Mesendoderm (in vitro differentiated cells): ENCODE data around the gene ENC1.

Experiments
- DNase-seq: peaks from one replicate; pipeline ENCODE4 v3.0.0; 2013
- H2AK5ac ChIP-seq: 2 replicates; pipeline ENCODE4 v1.6.1; 2013; ENCODE audit warnings: low read length, inconsistent platforms
- H2BK120ac ChIP-seq: 2 replicates; pipeline ENCODE4 v1.6.1; 2013; ENCODE audit warnings: low read depth, mild to moderate bottlenecking, low read length, moderate library complexity, mixed read lengths
- H2BK15ac ChIP-seq: replicated peaks from 2 replicates; pipeline ENCODE4 v1.6.1; 2013; ENCODE audit warnings: low read depth, mild to moderate bottlenecking, moderate library complexity
- H2BK5ac ChIP-seq: 2 replicates; pipeline ENCODE4 v1.6.1; 2013; ENCODE audit warnings: low read length, inconsistent platforms
- H3K18ac ChIP-seq: 2 replicates; pipeline ENCODE4 v1.6.1; 2013; ENCODE audit warnings: mild to moderate bottlenecking, low read length, mixed read lengths
- H3K23ac ChIP-seq: one replicate; pipeline ENCODE4 v1.6.1; 2013; ENCODE audit warnings: low read length
- H3K27ac ChIP-seq: 2 replicates; pipeline ENCODE4 v1.5.1; 2013; ENCODE audit warnings: low read depth, mild to moderate bottlenecking, inconsistent platforms, low read length, moderate library complexity
- H3K27me3 ChIP-seq: 2 replicates; pipeline ENCODE4 v1.6.1; 2013; ENCODE audit warnings: low read length, control low read depth, mild to moderate bottlenecking, inconsistent platforms; ENCODE audit not compliant: insufficient read depth, poor library complexity
- H3K36me3 ChIP-seq: 2 replicates; pipeline ENCODE4 v1.6.1; 2013; ENCODE audit warnings: low read length, inconsistent platforms; ENCODE audit not compliant: control insufficient read depth, insufficient read depth
- H3K4ac ChIP-seq: one replicate; pipeline ENCODE4 v1.6.1; 2013; ENCODE audit warnings: low read depth, mild to moderate bottlenecking, low read length, moderate library complexity
- H3K4me1 ChIP-seq: 2 replicates; pipeline ENCODE4 v1.6.1; 2013; ENCODE audit warnings: low read depth, low read length, inconsistent platforms; ENCODE audit not compliant: control insufficient read depth
- H3K4me2 ChIP-seq: 2 replicates; pipeline ENCODE4 v1.6.1; 2013; ENCODE audit warnings: low read length
- H3K4me3 ChIP-seq: 2 replicates; pipeline ENCODE4 v1.5.1; 2013; ENCODE audit warnings: mild to moderate bottlenecking, low read length
- H3K56ac ChIP-seq: one replicate; pipeline ENCODE4 v1.6.1; 2013; ENCODE audit warnings: low read length
- H3K79me1 ChIP-seq: 2 replicates; pipeline ENCODE4 v1.6.1; 2013; ENCODE audit warnings: low read length, inconsistent platforms
- H3K79me2 ChIP-seq: 2 replicates; pipeline ENCODE4 v1.6.1; 2013; ENCODE audit warnings: mild to moderate bottlenecking, low read length; ENCODE audit not compliant: control insufficient read depth, insufficient read depth
- H3K9ac ChIP-seq: 2 replicates; pipeline ENCODE4 v1.6.1; 2013; ENCODE audit warnings: low read length, inconsistent platforms
- H4K5ac ChIP-seq: one replicate; pipeline ENCODE4 v1.6.1; 2013; ENCODE audit warnings: low read length
- H4K8ac ChIP-seq: one replicate; pipeline ENCODE4 v1.6.1; 2013; ENCODE audit warnings: low read depth, mild to moderate bottlenecking, control low read depth, low read length, moderate library complexity
- WGBS: extraction: QIAGEN DNeasy Blood & Tissue Kit; methylation state at CpG from one replicate; pipeline ENCODE4 v1.1.7; 2013; ENCODE audit warnings: low lambda C conversion rate, missing lambda C conversion rate; ENCODE audit not compliant: insufficient coverage; ENCODE audit errors: extremely low coverage; 5-methylcytosine and 5-hydroxymethylcytosine counted together

The ENC1 gene

DNA sequence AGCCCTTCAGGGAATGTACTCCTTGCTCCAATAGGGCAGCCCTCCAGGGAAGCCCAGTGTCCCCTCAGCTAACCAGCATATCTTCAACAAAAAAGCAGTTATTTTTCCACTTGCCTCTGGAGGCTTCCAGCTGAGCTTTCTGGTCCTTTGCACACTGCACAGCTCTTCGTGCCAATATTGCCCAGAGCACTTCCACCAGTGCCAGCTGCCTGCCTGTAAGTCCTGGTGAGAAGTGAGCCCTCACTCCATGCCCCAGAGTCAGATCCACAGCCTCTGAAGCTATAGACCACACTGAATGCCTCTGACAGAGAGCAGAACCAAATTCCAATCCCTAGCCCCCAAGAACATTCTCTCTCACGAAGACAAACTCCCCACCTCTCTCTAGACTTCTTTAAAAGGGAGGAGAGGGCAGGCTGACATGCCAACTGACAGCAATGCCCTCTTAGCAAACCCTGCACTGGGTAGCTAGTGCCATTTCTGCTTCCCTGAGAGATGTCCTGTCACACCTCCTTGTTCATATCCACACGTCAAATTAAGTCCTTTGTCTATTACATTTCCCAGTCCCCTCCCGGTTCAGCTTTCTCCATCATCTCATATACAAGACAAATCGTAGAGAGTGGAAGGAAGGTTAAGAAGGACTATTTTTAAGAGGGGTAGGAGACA is 31.8 kb upstream of the ENC1 start:
- Histone ChIP-seq H2BK15ac (no peak overlapping the region), H3K4ac (no peak overlapping the region), H3K4me1 (no peaks in the 10 kb centered on the region), H3K9ac (no peak overlapping the region), H3K23ac (no peak overlapping the region), H4K8ac (no peak overlapping the region), H3K36me3 (no peaks in the 10 kb centered on the region), H4K5ac (no peak overlapping the region), H2BK120ac (no peak overlapping the region), H3K27ac (no peak overlapping the region), H3K56ac (no peak overlapping the region), H3K79me1 (no peaks in the 10 kb centered on the region), H3K4me2 (no peak overlapping the region), H3K27me3 (no peaks in the 10 kb centered on the region), H2AK5ac (no peak overlapping the region), H3K4me3 (no peak overlapping the region), H2BK5ac (no peak overlapping the region), H3K18ac (no peak overlapping the region), H3K79me2 (no peaks in the 10 kb centered on the region)
- no CpG with 5 or more reads among the region's 5 CpGs for WGBS
- no peak for DNase-seq

GRCh38 chr5:74670396-74671038 is 30.0 kb upstream of the ENC1 start:
- WGBS: no CpG with 5 or more reads among the region's 11 CpGs
- no peak overlapping the region for H3K4me3 ChIP-seq

GRCh38 chr5:74669821-74670220 is 29.3 kb upstream of the ENC1 start:
- no peaks in the 10 kb centered on the region for H3K36me3 ChIP-seq
- H3K9ac ChIP-seq: no peak overlapping the region
- H3K79me2 ChIP-seq: no peaks in the 10 kb centered on the region
- no peak for DNase-seq
- H3K23ac ChIP-seq: no peak overlapping the region
- H3K27me3 ChIP-seq: no peaks in the 10 kb centered on the region
- H4K5ac ChIP-seq: no peak overlapping the region
- H4K8ac ChIP-seq: no peak overlapping the region
- no CpG with 5 or more reads among the region's 2 CpGs for WGBS
- no peak overlapping the region for H2BK5ac ChIP-seq
- no peak overlapping the region for H2BK15ac ChIP-seq
- no peak overlapping the region for H2AK5ac ChIP-seq
- no peak overlapping the region for H3K56ac ChIP-seq
- H3K4me3 ChIP-seq: no peak overlapping the region
- H3K79me1 ChIP-seq: no peaks in the 10 kb centered on the region
- H3K27ac ChIP-seq: no peak overlapping the region
- no peak overlapping the region for H3K4me2 ChIP-seq
- H3K4ac ChIP-seq: no peak overlapping the region
- H2BK120ac ChIP-seq: no peak overlapping the region
- H3K18ac ChIP-seq: no peak overlapping the region
- H3K4me1 ChIP-seq: no peaks in the 10 kb centered on the region

More at GRCh38 chr5:74670396-74671038, 30.0 kb upstream of the ENC1 start:
- Histone ChIP-seq H3K23ac (no peak overlapping the region), H3K79me1 (no peaks in the 10 kb centered on the region), H3K27me3 (no peaks in the 10 kb centered on the region), H3K56ac (no peak overlapping the region), H3K4ac (no peak overlapping the region), H3K4me2 (no peak overlapping the region), H4K5ac (no peak overlapping the region), H2BK5ac (no peak overlapping the region), H3K9ac (no peak overlapping the region), H2AK5ac (no peak overlapping the region), H2BK120ac (no peak overlapping the region), H3K79me2 (no peaks in the 10 kb centered on the region), H2BK15ac (no peak overlapping the region), H3K4me1 (no peaks in the 10 kb centered on the region), H3K36me3 (no peaks in the 10 kb centered on the region), H3K18ac (no peak overlapping the region), H4K8ac (no peak overlapping the region), H3K27ac (no peak overlapping the region)
- no peak for DNase-seq

GRCh38 chr5:74667396-74667795 is 26.9 kb upstream of the ENC1 start:
- no peak overlapping the region for H3K23ac ChIP-seq
- H3K27ac ChIP-seq: no peak overlapping the region
- H3K4me2 ChIP-seq: no peak overlapping the region
- H3K9ac ChIP-seq: no peak overlapping the region
- H3K4me3 ChIP-seq: no peak overlapping the region
- H4K5ac ChIP-seq: no peak overlapping the region
- no peak overlapping the region for H2BK5ac ChIP-seq
- no peak overlapping the region for H3K4ac ChIP-seq
- H2AK5ac ChIP-seq: no peak overlapping the region
- H3K27me3 ChIP-seq: no peaks in the 10 kb centered on the region
- no peak overlapping the region for H4K8ac ChIP-seq
- H3K79me1 ChIP-seq: no peaks in the 10 kb centered on the region
- H3K4me1 ChIP-seq: no peaks in the 10 kb centered on the region
- DNase-seq: no peak
- no peak overlapping the region for H2BK15ac ChIP-seq
- no peaks in the 10 kb centered on the region for H3K36me3 ChIP-seq
- no peak overlapping the region for H3K18ac ChIP-seq
- no peaks in the 10 kb centered on the region for H3K79me2 ChIP-seq
- H3K56ac ChIP-seq: no peak overlapping the region
- H2BK120ac ChIP-seq: no peak overlapping the region
- no CpG with 5 or more reads among the region's 4 CpGs for WGBS

DNA sequence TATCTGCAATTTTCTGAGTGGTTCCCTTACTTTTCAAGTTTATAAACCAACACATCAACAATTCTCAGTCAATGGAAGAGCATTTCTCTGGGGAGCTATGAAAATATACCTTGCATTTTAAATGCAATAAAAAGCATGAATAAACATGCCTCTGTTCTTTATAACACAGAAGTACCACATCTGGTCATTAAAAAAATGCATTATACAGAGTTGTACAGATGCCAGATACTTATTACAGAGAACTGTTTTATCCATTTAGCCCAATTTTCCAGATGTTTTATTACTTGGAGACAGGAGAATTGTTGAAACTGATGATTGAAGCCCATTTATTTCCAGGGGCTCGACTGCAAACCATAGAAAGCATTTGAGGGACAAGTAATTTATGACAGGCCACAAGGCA is 25.3 kb upstream of the ENC1 start:
- Histone ChIP-seq H2BK15ac (no peak overlapping the region), H3K27ac (no peak overlapping the region), H3K79me2 (no peaks in the 10 kb centered on the region), H3K4ac (no peak overlapping the region), H3K4me3 (no peak overlapping the region), H2BK5ac (no peak overlapping the region), H3K56ac (no peak overlapping the region), H2BK120ac (no peak overlapping the region), H2AK5ac (no peak overlapping the region), H3K36me3 (no peaks in the 10 kb centered on the region), H3K9ac (no peak overlapping the region), H3K4me1 (no peaks in the 10 kb centered on the region), H4K5ac (no peak overlapping the region), H3K23ac (no peak overlapping the region), H4K8ac (no peak overlapping the region), H3K4me2 (no peak overlapping the region), H3K18ac (no peak overlapping the region), H3K79me1 (no peaks in the 10 kb centered on the region), H3K27me3 (no peaks in the 10 kb centered on the region)
- DNase-seq: no peak
- no CpG with 5 or more reads among the region's 1 CpG for WGBS

DNA sequence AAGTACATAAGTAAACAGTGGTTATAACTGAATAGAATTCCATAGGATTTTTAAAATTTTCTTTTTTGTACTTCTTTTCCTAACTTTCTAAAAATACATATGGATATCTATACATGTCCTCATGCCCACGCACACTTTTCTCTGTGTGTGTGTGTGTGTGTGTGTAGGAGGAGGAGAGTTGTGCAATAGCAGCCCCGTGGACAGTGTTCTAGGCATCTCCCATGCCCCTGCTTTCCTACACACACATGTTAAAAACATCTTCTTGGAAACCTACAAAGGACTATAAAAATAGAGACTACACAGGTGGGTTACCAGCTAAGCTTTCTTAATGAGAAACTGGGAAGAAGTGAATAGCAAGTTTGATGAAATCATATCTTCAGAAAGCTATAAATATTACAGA is 24.7 kb upstream of the ENC1 start:
- no peaks in the 10 kb centered on the region for H3K79me2 ChIP-seq
- no peak overlapping the region for H3K18ac ChIP-seq
- H2BK5ac ChIP-seq: no peak overlapping the region
- H3K4me3 ChIP-seq: no peak overlapping the region
- H4K8ac ChIP-seq: no peak overlapping the region
- H3K4me2 ChIP-seq: no peak overlapping the region
- no peaks in the 10 kb centered on the region for H3K27me3 ChIP-seq
- H3K27ac ChIP-seq: no peak overlapping the region
- no peak overlapping the region for H2BK120ac ChIP-seq
- no peak overlapping the region for H3K23ac ChIP-seq
- no peaks in the 10 kb centered on the region for H3K4me1 ChIP-seq
- no peak overlapping the region for H4K5ac ChIP-seq
- no peak for DNase-seq
- no CpG with 5 or more reads among the region's 2 CpGs for WGBS
- no peak overlapping the region for H3K9ac ChIP-seq
- no peak overlapping the region for H3K4ac ChIP-seq
- no peaks in the 10 kb centered on the region for H3K36me3 ChIP-seq
- H3K56ac ChIP-seq: no peak overlapping the region
- no peak overlapping the region for H2AK5ac ChIP-seq
- H3K79me1 ChIP-seq: no peaks in the 10 kb centered on the region
- no peak overlapping the region for H2BK15ac ChIP-seq
